Bronchial epithelial cell (primary cell): ENCODE data around the gene AHSA1. TPM values are rescaled to one million over a fixed set of nuclear protein-coding genes. Genes with fewer than 3 reads are reported as not detected.

Experiments
- DNase-seq: peaks from one replicate; pipeline ENCODE4 v3.0.0-alpha.2; 2010; ENCODE audit warnings: low read depth
- FAIRE-seq: peaks from 2 replicates; lab custom pipeline; 2011; peaks lifted over from hg19 to GRCh38; lab: Jason Lieb, UNC
- H3K27me3 ChIP-seq: 2 replicates; pipeline ENCODE4 v1.5.1; 2011; ENCODE audit warnings: low read length; ENCODE audit not compliant: control insufficient read depth, insufficient read depth
- H3K36me3 ChIP-seq: 2 replicates; pipeline ENCODE4 v1.5.1; 2011; ENCODE audit warnings: low read length; ENCODE audit not compliant: control insufficient read depth, insufficient read depth
- H3K4me3 ChIP-seq: 2 replicates; pipeline ENCODE4 v1.5.1; 2011; ENCODE audit warnings: mild to moderate bottlenecking, low read depth, low read length, control low read depth
- CTCF ChIP-seq: IDR thresholded peaks from 2 replicates; pipeline ENCODE4 v1.5.1; 2011; ENCODE audit warnings: mild to moderate bottlenecking, moderate library complexity, low read length, control low read depth, inconsistent platforms; ENCODE audit not compliant: insufficient read depth, severe bottlenecking
- total RNA-seq: library from RNA; depleted of rRNA; stranded (reverse); fragments of >200 nt; gene quantifications from 2 replicates; pipeline ENCODE4 v1.2.1, GENCODE V29; 2014

Gene AHSA1
- total RNA-seq, 1 donor from 2014 or later: 179 TPM

- H3K36me3 ChIP-seq: peaks cover 13% of the 10 kb centered on the region
- no peaks in the 10 kb centered on the region for H3K27me3 ChIP-seq
- TF ChIP-seq CTCF: no peak
- DNase-seq (no peak), FAIRE-seq (no peak)
- no peak within 1 kb of the TSS for H3K4me3 ChIP-seq
Observed at GRCh38 chr14:77423423-77423822, 34.5 kb upstream of the AHSA1 start, which contains the start of gene NOXRED1. TSS of gene NOXRED1 (minus strand) at chr14:77423523. CDS start at chr14:77422889, 634 bp downstream.

- DNase-seq: no peak
- H3K36me3 ChIP-seq: peaks cover 24% of the 10 kb centered on the region
- no peak overlapping the region for H3K4me3 ChIP-seq
- FAIRE-seq: no peak
- TF ChIP-seq CTCF: no peak
- H3K27me3 ChIP-seq: no peaks in the 10 kb centered on the region
Observed at GRCh38 chr14:77424862-77425261, 33.0 kb upstream of the AHSA1 start.

DNA sequence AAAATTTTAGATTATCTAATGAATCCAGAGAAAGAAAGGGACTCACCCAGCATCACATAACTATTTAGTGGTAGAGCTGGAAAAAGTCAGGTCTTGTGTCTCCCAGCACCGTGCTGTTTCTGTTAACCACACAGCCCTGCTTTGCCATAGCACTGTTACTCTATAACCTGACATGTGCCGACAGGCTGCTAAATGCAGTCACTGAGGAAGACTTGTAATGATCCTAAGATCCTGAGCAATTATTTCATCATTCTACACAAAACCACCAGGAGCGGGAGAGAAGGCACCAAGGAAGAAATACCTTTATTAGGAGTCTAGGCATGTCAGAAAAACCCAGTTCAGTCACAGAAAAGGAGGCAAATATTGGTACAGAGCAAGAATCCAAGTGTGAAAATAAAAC lies 31.5 kb upstream of the AHSA1 start:
- peaks cover 24% of the 10 kb centered on the region for H3K36me3 ChIP-seq
- DNase-seq (no peak), FAIRE-seq (no peak)
- TF ChIP-seq CTCF: no peak
- no peak overlapping the region for H3K4me3 ChIP-seq
- no peaks in the 10 kb centered on the region for H3K27me3 ChIP-seq

DNA sequence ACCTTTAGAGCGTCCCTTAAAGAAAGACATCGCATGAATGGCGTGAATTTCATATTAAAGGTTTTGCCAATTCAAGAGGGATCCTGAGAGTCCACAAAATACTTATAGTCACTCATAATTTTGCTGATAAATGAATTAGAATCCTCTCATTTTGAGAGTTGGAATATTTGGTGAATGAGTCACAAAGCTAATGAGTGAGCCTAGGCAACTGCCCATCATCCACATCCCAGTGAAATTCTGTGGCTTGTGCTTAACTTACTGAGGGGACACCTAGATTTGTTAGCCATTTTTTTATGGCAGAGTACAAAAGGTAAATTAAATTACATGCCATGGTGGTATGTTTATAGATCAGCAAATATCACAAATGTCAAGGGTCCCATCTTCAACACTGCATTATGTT lies 21.9 kb upstream of the AHSA1 start:
- FAIRE-seq (no peak), DNase-seq (no peak)
- H3K4me3 ChIP-seq: no peak overlapping the region
- TF ChIP-seq CTCF: no peak
- H3K27me3 ChIP-seq: no peaks in the 10 kb centered on the region
- peaks cover 3% of the 10 kb centered on the region for H3K36me3 ChIP-seq

DNA sequence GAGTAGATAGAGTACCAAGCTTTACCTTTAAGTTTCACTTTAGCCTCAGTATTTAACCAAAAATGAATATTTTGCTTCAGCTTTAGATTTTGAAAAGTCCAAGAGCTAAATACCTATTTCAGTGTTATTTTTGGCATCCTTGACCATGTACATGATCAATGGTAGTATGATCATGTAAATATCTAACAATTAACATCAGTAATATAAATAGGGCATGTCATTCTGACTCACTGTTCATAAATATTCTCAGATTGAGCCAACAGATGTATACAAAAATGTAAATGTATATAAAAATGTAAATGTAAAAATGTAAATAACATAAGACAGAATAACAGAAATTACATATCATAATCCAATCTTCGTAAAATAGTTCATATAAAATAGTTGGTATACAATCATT lies 19.3 kb upstream of the AHSA1 start:
- no peak for TF ChIP-seq CTCF
- no peak for FAIRE-seq
- Histone ChIP-seq H3K4me3 (no peak overlapping the region), H3K36me3 (peaks cover 12% of the 10 kb centered on the region), H3K27me3 (no peaks in the 10 kb centered on the region)
- DNase-seq: no peak

DNA sequence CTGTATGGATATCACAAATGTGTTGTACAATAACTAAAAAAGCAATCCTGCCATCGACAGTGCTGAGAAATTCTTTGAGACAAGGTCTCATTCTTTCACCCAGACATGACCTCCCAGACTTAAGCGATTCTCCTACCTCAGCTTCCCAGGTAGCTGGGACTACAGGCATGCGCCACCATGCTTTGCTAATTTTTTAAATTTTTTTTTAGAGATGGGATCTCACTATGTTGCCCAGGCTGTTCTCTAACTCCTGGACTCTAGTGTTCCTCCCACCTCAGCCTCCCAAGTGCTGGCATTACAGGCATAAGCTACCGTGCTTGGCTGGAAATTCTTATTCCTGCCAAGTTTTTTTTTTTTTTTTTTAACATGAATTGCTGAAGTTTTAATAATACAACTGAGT lies 18.0 kb upstream of the AHSA1 start:
- TF ChIP-seq CTCF: no peak
- FAIRE-seq: no peak
- no peak for DNase-seq
- no peaks in the 10 kb centered on the region for H3K27me3 ChIP-seq
- no peak overlapping the region for H3K4me3 ChIP-seq
- H3K36me3 ChIP-seq: peaks cover 13% of the 10 kb centered on the region
